HG02885 (cell line): ENCODE results near the gene CALN1.
"Not testable (repeated sequence)": the region's sequence is repeated elsewhere in the genome, so short reads cannot be mapped to it uniquely, and the experiment has no call there.

Experiments used
- ATAC-seq: cut with Tn5 transposase; IDR thresholded peaks from one replicate; pipeline ENCODE4 v1.9.1; 2021; ENCODE audit warnings: mild to moderate bottlenecking; ENCODE audit not compliant: unreplicated experiment, poor library complexity

The CALN1 gene

GRCh38 chr7:71914204-71914603 is 497.9 kb downstream of the CALN1 start:
- ATAC-seq: not testable (repeated sequence)

GRCh38 chr7:71912476-71912875 is 499.7 kb downstream of the CALN1 start:
- ATAC-seq: no peak

- ATAC-seq: no peak
Measured at GRCh38 chr7:71911051-71911450, 501.1 kb downstream of the CALN1 start.

- no peak for ATAC-seq
Measured at GRCh38 chr7:71905821-71906220, 506.3 kb downstream of the CALN1 start.

- no peak for ATAC-seq
Measured at GRCh38 chr7:71904484-71904883, 507.7 kb downstream of the CALN1 start.

- no peak for ATAC-seq
Measured at GRCh38 chr7:71900556-71900955, 511.6 kb downstream of the CALN1 start.

- ATAC-seq: no peak
Measured at GRCh38 chr7:71896535-71896934, 515.6 kb downstream of the CALN1 start.

- no peak for ATAC-seq
Measured at GRCh38 chr7:71886046-71886445, 526.1 kb downstream of the CALN1 start.

GRCh38 chr7:71885487-71885886 is 526.7 kb downstream of the CALN1 start:
- ATAC-seq: no peak

GRCh38 chr7:71883415-71883814 is 528.7 kb downstream of the CALN1 start:
- no peak for ATAC-seq

GRCh38 chr7:71871446-71871845 is 540.7 kb downstream of the CALN1 start:
- ATAC-seq: no peak

GRCh38 chr7:71870812-71871211 is 541.3 kb downstream of the CALN1 start:
- ATAC-seq: no peak

- ATAC-seq: no peak
Measured at GRCh38 chr7:71868797-71869196, 543.3 kb downstream of the CALN1 start.

- ATAC-seq: no peak
Measured at GRCh38 chr7:71867626-71868025, 544.5 kb downstream of the CALN1 start.

- ATAC-seq: no peak
Measured at GRCh38 chr7:71865172-71865571, 547.0 kb downstream of the CALN1 start.

- ATAC-seq: no peak
Measured at GRCh38 chr7:71864130-71864529, 548.0 kb downstream of the CALN1 start.

GRCh38 chr7:71860572-71860971 is 551.6 kb downstream of the CALN1 start:
- ATAC-seq: no peak

- no peak for ATAC-seq
Measured at GRCh38 chr7:71857338-71857737, 554.8 kb downstream of the CALN1 start.

- no peak for ATAC-seq
Measured at GRCh38 chr7:71854546-71855397, 557.4 kb downstream of the CALN1 start.

GRCh38 chr7:71851776-71852498 is 560.2 kb downstream of the CALN1 start:
- no peak for ATAC-seq

GRCh38 chr7:71846160-71846559 is 566.0 kb downstream of the CALN1 start:
- no peak for ATAC-seq

GRCh38 chr7:71843676-71844075 is 568.5 kb downstream of the CALN1 start:
- no peak for ATAC-seq
